Stimulated activated effector memory CD8-positive, alpha-beta T cell treated with anti-CD3 and anti-CD28 coated beads, Interleukin-12 subunit alpha, Interleukin-12 subunit beta, amount 100 ng/mL, for 72 hours (primary cell): ENCODE data around the gene PGAP2.
A peak's percentile ranks its signal among the peaks of the same experiment; 100 is the strongest.
"Not testable (repeated sequence)": the region's sequence is repeated elsewhere in the genome, so short reads cannot be mapped to it uniquely, and the experiment has no call there.

Source experiments
- ATAC-seq: fragments of 150-1000 bp; cut with Tn5 transposase; 2 replicates; pipeline ENCODE4 v1.10.0; 2021
- DNase-seq, 2 donors: peaks; one replicate each; pipeline ENCODE4 v3.0.0; 2021 to 2022; ENCODE audit warnings: low spot score in 2 of 2
- H3K27ac Mint-ChIP-seq: one replicate; pipeline ENCODE4 v1.8.0; 2022; ENCODE audit warnings: mild to moderate bottlenecking, mixed read lengths
- H3K36me3 Mint-ChIP-seq: one replicate; pipeline ENCODE4 v1.8.0; 2022; ENCODE audit warnings: mild to moderate bottlenecking, mixed read lengths
- H3K4me1 Mint-ChIP-seq: one replicate; pipeline ENCODE4 v1.8.0; 2022; ENCODE audit warnings: mixed read lengths
- H3K4me3 Mint-ChIP-seq: one replicate; pipeline ENCODE4 v1.8.0; 2022; ENCODE audit warnings: mild to moderate bottlenecking, mixed read lengths
- H3K9me3 Mint-ChIP-seq: one replicate; pipeline ENCODE4 v1.8.0; 2022; ENCODE audit warnings: mixed read lengths

The PGAP2 gene

GRCh38 chr11:3853899-3854659, 45.7 kb downstream of the PGAP2 start:
- H3K4me1 Mint-ChIP-seq, result peaks cover 50% of the 10 kb centered on the region
- H3K4me3 Mint-ChIP-seq, result peak overlapping the region; percentile 98
- DNase-seq (peak in 1 of 2 donors; percentile 83), ATAC-seq (peak; percentile 71)
- peaks cover 24% of the 10 kb centered on the region for H3K36me3 Mint-ChIP-seq
- H3K27ac Mint-ChIP-seq, result peak overlapping the region; percentile 98
- H3K9me3 Mint-ChIP-seq, result no peaks in the 10 kb centered on the region

GRCh38 chr11:3854660-3854976, 46.3 kb downstream of the PGAP2 start:
- Mint-ChIP-seq H3K36me3 (peaks cover 24% of the 10 kb centered on the region), H3K4me1 (peaks cover 50% of the 10 kb centered on the region), H3K9me3 (no peaks in the 10 kb centered on the region), H3K27ac (peak overlapping the region; percentile 98), H3K4me3 (peak overlapping the region; percentile 98)
- DNase-seq (peak in 1 of 2 donors; percentile 44), ATAC-seq (no peak)

GRCh38 chr11:3854977-3855807, 46.8 kb downstream of the PGAP2 start, which contains the start of gene STIM1:
Gene STIM1, plus strand, starts transcription at chr11:3855664. Its CDS starts 607 bp downstream, at chr11:3856271.
- Mint-ChIP-seq H3K27ac (peak within 1 kb of the TSS; percentile 98), H3K4me1 (peaks cover 54% of the 10 kb centered on the region), H3K9me3 (no peaks in the 10 kb centered on the region), H3K36me3 (peaks cover 24% of the 10 kb centered on the region), H3K4me3 (peak within 1 kb of the TSS; percentile 98)
- peak; percentile 86 for ATAC-seq
- peak; percentile 99 to 100 for DNase-seq

- H3K4me1 Mint-ChIP-seq, result peaks cover 62% of the 10 kb centered on the region
- DNase-seq (peak; percentile 38 to 83), ATAC-seq (peak; percentile 29)
- peak overlapping the region; percentile 98 for H3K4me3 Mint-ChIP-seq
- H3K27ac Mint-ChIP-seq, result peak overlapping the region; percentile 98
- H3K9me3 Mint-ChIP-seq, result no peaks in the 10 kb centered on the region
- peaks cover 28% of the 10 kb centered on the region for H3K36me3 Mint-ChIP-seq
Measured at GRCh38 chr11:3855808-3856491, 47.6 kb downstream of the PGAP2 start.

GRCh38 chr11:3856856-3857553, 48.6 kb downstream of the PGAP2 start:
- DNase-seq (no peak), ATAC-seq (no peak)
- Mint-ChIP-seq H3K36me3 (peaks cover 31% of the 10 kb centered on the region), H3K9me3 (no peaks in the 10 kb centered on the region), H3K4me1 (peaks cover 72% of the 10 kb centered on the region), H3K4me3 (peak overlapping the region; percentile 98), H3K27ac (peak overlapping the region; percentile 98)

GRCh38 chr11:3857628-3858027, 49.3 kb downstream of the PGAP2 start:
- Mint-ChIP-seq H3K4me1 (peaks cover 76% of the 10 kb centered on the region), H3K36me3 (peaks cover 31% of the 10 kb centered on the region), H3K4me3 (peak overlapping the region; percentile 98), H3K27ac (peak overlapping the region; percentile 98), H3K9me3 (no peaks in the 10 kb centered on the region)
- ATAC-seq, result no peak
- DNase-seq, result no peak

GRCh38 chr11:3859373-3859881, 51.1 kb downstream of the PGAP2 start:
- ATAC-seq, result no peak
- Mint-ChIP-seq H3K27ac (peak overlapping the region; percentile 98), H3K36me3 (peaks cover 21% of the 10 kb centered on the region), H3K4me3 (peak overlapping the region; percentile 98), H3K9me3 (no peaks in the 10 kb centered on the region), H3K4me1 (peaks cover 66% of the 10 kb centered on the region)
- DNase-seq, result peak in 1 of 2 donors; percentile 66

GRCh38 chr11:3860375-3860774, 52.0 kb downstream of the PGAP2 start:
- H3K4me1 Mint-ChIP-seq, result peaks cover 72% of the 10 kb centered on the region
- no peak for DNase-seq
- peak overlapping the region; percentile 98 for H3K27ac Mint-ChIP-seq
- H3K4me3 Mint-ChIP-seq, result peak overlapping the region; percentile 98
- peaks cover 13% of the 10 kb centered on the region for H3K36me3 Mint-ChIP-seq
- H3K9me3 Mint-ChIP-seq, result no peaks in the 10 kb centered on the region
- ATAC-seq, result peak; percentile 36

GRCh38 chr11:3860898-3861393, 52.6 kb downstream of the PGAP2 start:
- H3K9me3 Mint-ChIP-seq, DNase-seq, H3K36me3 Mint-ChIP-seq: not testable (repeated sequence)
- peak overlapping the region; percentile 98 for H3K27ac Mint-ChIP-seq
- peak; percentile 76 for ATAC-seq
- H3K4me3 Mint-ChIP-seq, result peak overlapping the region; percentile 98
- peaks cover 78% of the 10 kb centered on the region for H3K4me1 Mint-ChIP-seq

GRCh38 chr11:3861683-3862082, 53.3 kb downstream of the PGAP2 start:
- peak; percentile 34 for ATAC-seq
- no peak for DNase-seq

GRCh38 chr11:3865388-3866193, 57.2 kb downstream of the PGAP2 start:
- DNase-seq, result no peak
- H3K4me1 Mint-ChIP-seq, result peaks cover 74% of the 10 kb centered on the region
- peak overlapping the region; percentile 33 for H3K4me3 Mint-ChIP-seq
- no peaks in the 10 kb centered on the region for H3K9me3 Mint-ChIP-seq
- H3K36me3 Mint-ChIP-seq, result peaks cover 11% of the 10 kb centered on the region
- no peak for ATAC-seq
- H3K27ac Mint-ChIP-seq, result peak overlapping the region; percentile 33

More at GRCh38 chr11:3861683-3862082, 53.3 kb downstream of the PGAP2 start:
- Mint-ChIP-seq H3K9me3 (no peaks in the 10 kb centered on the region), H3K4me3 (peak overlapping the region; percentile 98), H3K36me3 (peaks cover 6% of the 10 kb centered on the region), H3K27ac (peak overlapping the region; percentile 98), H3K4me1 (peaks cover 80% of the 10 kb centered on the region)

GRCh38 chr11:3866206-3866605, 57.8 kb downstream of the PGAP2 start:
- Mint-ChIP-seq H3K36me3 (peaks cover 6% of the 10 kb centered on the region), H3K4me1 (peaks cover 73% of the 10 kb centered on the region), H3K9me3 (no peaks in the 10 kb centered on the region), H3K4me3 (peak overlapping the region; percentile 33), H3K27ac (peak overlapping the region; percentile 33)
- DNase-seq (no peak), ATAC-seq (peak; percentile 48)

- Mint-ChIP-seq H3K36me3 (peaks cover 6% of the 10 kb centered on the region), H3K4me1 (peaks cover 73% of the 10 kb centered on the region), H3K9me3 (no peaks in the 10 kb centered on the region), H3K27ac (peak overlapping the region; percentile 33), H3K4me3 (peak overlapping the region; percentile 33)
- DNase-seq (no peak), ATAC-seq (no peak)
Measured at GRCh38 chr11:3866836-3867208, 58.5 kb downstream of the PGAP2 start.
